ENCODE measurements around the gene JPH4.

JPH4 gene

DNA sequence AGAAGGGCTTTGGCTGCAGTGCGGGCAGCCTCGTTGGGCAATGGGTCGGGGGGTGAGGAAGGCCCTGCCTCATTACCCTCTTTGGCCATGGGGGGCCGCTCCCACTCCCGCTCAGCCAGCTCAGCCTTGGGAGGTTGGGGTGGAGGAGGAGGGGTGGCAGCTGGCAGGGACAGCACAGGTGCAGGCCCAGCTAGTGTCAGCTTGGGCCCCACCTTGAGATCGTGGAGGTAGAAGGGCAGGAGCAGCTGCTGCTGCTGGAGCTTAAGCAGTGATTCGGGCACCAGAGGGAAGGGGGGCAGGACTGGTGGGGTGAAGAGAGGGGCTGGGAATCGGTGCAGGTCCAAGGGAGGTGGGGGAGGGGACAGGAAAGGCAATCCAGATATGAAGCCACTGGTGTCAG, 53.0 kb downstream of the JPH4 start:
- no peaks in the 10 kb centered on the region for H3K27me3 ChIP-seq
- no peak for TF ChIP-seq CTCF (IDR thresholded peaks at IDR 0.05)
- no peak overlapping the region for H3K4me3 ChIP-seq (ENCODE audit: low read depth in 1 of 2, low read length in 1 of 2)
- peaks cover 17% of the 10 kb centered on the region for H3K36me3 ChIP-seq
- H3K4me1 ChIP-seq (ENCODE audit: control insufficient read depth in 1 of 2, insufficient read depth in 1 of 2, low read depth in 1 of 2, low read length in 1 of 2), result peaks cover 27 to 40% of the 10 kb centered on the region in 2 experiments
- no peak overlapping the region for H3K27ac ChIP-seq
- no peaks in the 10 kb centered on the region for H3K9me3 ChIP-seq

DNA sequence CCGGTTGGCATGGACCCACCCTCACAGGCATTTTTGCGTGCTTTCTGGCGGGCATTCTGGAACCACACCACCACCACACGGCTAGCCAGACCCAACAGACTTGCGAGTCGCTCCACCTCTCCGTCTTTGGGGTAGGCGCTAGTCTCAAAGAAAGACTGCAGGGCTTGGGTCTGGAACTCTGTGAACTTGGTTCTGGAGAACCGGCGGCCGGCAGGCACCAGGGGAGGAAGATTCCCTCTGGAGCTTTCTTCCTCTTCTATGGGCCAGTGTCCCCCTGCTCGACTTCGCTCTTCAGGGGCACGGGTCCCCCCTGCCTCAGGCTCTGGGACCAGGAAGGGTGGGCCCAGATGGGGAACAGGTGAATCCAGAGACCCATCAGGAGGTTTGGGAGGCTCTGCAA, 53.6 kb downstream of the JPH4 start:
- peaks cover 27 to 40% of the 10 kb centered on the region in 2 experiments for H3K4me1 ChIP-seq (ENCODE audit: control insufficient read depth in 1 of 2, insufficient read depth in 1 of 2, low read depth in 1 of 2, low read length in 1 of 2)
- peaks cover 17% of the 10 kb centered on the region for H3K36me3 ChIP-seq
- H3K27ac ChIP-seq, result no peak overlapping the region
- no peaks in the 10 kb centered on the region for H3K9me3 ChIP-seq
- H3K27me3 ChIP-seq, result no peaks in the 10 kb centered on the region
- TF ChIP-seq CTCF (IDR thresholded peaks at IDR 0.05), result no peak
- no peak overlapping the region for H3K4me3 ChIP-seq (ENCODE audit: low read depth in 1 of 2, low read length in 1 of 2)

GRCh38 chr14:23523229-23524016, 55.2 kb downstream of the JPH4 start:
- Histone ChIP-seq H3K4me1 (ENCODE audit: control insufficient read depth in 1 of 2, insufficient read depth in 1 of 2, low read depth in 1 of 2, low read length in 1 of 2) (peaks cover 27 to 40% of the 10 kb centered on the region in 2 experiments), H3K9me3 (no peaks in the 10 kb centered on the region), H3K4me3 (ENCODE audit: low read depth in 1 of 2, low read length in 1 of 2) (no peak overlapping the region), H3K27ac (no peak overlapping the region), H3K36me3 (peaks cover 17% of the 10 kb centered on the region), H3K27me3 (no peaks in the 10 kb centered on the region)
- TF ChIP-seq CTCF (IDR thresholded peaks at IDR 0.05), result no peak

DNA sequence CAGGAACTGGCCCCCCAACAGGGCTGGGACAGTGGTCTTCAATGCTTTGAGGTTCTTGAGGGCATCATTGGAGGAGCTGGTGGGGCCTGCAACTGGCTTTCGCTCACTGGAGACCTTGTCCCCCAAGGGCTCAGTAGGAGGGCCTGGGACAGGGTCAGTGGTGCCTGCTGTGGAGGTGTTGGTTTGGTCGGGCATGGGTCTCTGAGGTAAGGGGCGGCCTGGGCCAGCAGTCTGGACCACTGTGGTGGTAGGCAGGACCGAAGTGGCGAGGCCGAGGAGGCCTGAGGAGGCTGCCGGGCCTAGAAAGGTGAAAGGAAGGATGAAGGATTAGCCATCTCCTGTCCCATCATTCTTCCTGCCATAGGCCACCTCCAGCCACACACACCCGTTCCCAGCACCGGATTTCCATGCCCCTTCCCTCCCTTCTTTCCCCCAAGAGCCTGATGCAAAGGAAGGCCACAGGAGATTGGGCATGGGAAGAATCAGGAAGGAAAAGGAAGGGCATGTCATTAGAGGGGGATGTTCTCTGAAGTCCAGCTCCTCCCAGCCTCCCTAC, 55.9 kb downstream of the JPH4 start:
- H3K4me3 ChIP-seq (ENCODE audit: low read depth in 1 of 2, low read length in 1 of 2), result no peak overlapping the region
- H3K27ac ChIP-seq, result no peak overlapping the region
- TF ChIP-seq CTCF (IDR thresholded peaks at IDR 0.05), result no peak
- H3K36me3 ChIP-seq, result peaks cover 17% of the 10 kb centered on the region
- H3K4me1 ChIP-seq (ENCODE audit: control insufficient read depth in 1 of 2, insufficient read depth in 1 of 2, low read depth in 1 of 2, low read length in 1 of 2), result peaks cover 27 to 40% of the 10 kb centered on the region in 2 experiments
- H3K27me3 ChIP-seq, result no peaks in the 10 kb centered on the region
- H3K9me3 ChIP-seq, result no peaks in the 10 kb centered on the region

DNA sequence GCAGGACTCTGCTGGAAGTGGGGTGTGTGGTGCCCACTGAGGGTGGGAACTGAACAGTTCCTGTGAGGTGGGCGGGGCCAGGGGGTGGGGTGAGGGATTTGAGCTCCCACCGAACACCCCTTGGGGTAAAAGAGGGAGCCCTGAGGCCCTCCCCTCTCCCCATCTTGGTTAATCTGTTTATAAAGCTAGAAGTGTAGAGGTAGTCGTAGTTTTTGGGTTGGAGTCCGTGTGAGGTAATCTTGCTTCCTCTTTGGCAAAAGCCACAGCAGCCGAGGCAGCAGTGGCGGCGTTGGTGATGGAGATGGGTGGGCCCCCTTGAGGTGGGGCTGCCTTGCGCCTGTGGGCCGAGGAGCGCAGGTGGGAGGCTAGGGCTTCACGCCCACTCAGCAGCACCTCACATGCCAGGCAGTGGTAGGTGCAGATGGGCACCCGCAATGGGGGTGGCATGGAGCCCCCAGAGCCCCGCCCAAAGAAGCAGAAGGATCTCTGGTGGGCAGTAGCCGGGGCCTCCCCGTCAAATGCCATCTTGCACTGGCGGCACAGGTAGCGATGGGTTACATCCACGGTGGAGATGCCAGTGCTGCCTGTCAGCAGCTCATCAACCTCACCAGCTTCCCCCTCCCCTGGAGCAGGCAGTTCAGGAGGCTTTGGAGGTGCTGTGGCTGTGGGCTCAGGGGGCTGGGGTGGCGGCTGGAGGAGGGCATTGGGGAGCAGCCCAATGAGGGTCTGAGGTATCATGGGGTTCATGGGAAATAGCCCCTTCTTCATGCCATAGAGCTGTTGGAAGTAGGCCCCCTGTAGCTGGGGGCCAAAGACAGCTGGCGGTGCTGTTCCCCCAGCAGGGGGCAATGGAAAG, 56.6 kb downstream of the JPH4 start:
- H3K4me3 ChIP-seq (ENCODE audit: low read depth in 1 of 2, low read length in 1 of 2), result no peak overlapping the region
- no peaks in the 10 kb centered on the region for H3K9me3 ChIP-seq
- H3K27me3 ChIP-seq, result no peaks in the 10 kb centered on the region
- H3K4me1 ChIP-seq (ENCODE audit: control insufficient read depth in 1 of 2, insufficient read depth in 1 of 2, low read depth in 1 of 2, low read length in 1 of 2), result peaks cover 27 to 40% of the 10 kb centered on the region in 2 experiments
- no peak overlapping the region for H3K27ac ChIP-seq
- no peak for TF ChIP-seq CTCF (IDR thresholded peaks at IDR 0.05)
- peaks cover 13% of the 10 kb centered on the region for H3K36me3 ChIP-seq

Measured in neutrophil (primary cell).